ENCODE measurements around the gene PNMA6E.

Gene PNMA6E

DNA sequence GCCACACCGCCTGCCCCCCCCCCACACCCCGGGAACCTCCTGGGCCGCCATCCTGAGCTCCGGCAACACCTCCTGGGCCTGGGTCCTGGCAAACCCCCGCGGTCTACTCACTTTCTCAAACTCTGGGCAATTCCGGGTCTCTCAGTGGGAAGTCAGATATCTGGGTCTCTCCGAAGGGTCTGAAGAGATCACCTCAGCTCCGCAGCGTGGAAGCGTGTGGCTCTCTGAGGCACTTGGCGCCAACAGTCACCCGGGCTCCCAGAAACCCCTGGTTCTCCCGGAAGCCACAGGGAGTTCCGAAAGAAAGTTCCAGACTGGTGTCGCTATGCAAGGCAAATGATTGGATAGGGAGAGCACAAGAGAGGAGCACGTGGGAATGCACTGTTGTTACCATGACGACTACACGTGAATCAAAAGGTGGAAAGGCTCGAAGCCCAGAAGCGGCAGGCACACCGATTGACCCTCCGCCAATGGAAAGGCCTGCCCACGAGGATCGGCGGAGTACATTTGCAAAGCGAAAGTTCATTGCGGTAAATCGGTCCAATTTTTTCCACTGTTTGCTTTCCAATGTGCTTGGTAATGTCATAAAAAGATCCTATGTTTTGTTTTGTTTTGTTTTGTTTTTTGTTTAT, at the start of gene PNMA6E:
Gene PNMA6E, minus strand, starts transcription at position 218 of the 632 bp plus-strand sequence. CDS start 2,501 bp downstream, outside the sequence.
- no peak for DNase-seq (ENCODE audit: low read depth)

DNA sequence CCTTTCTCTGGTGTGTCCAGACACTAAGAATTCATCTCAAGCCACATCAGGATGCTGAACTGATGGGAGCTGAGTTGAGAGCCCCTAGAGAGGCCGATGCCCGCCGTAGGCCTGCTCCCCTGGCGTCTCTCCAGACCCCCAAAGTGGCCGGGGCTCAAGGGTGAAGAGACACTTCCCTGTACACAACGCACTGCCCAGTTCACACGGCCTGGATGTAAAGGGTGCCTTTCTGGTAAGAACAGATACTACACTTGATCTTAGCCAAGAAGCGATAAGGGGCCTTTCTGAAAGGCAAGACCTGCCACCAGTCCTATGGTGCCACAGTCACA, 49.8 kb upstream of the PNMA6E start:
- DNase-seq (ENCODE audit: low read depth) = no peak

DNA sequence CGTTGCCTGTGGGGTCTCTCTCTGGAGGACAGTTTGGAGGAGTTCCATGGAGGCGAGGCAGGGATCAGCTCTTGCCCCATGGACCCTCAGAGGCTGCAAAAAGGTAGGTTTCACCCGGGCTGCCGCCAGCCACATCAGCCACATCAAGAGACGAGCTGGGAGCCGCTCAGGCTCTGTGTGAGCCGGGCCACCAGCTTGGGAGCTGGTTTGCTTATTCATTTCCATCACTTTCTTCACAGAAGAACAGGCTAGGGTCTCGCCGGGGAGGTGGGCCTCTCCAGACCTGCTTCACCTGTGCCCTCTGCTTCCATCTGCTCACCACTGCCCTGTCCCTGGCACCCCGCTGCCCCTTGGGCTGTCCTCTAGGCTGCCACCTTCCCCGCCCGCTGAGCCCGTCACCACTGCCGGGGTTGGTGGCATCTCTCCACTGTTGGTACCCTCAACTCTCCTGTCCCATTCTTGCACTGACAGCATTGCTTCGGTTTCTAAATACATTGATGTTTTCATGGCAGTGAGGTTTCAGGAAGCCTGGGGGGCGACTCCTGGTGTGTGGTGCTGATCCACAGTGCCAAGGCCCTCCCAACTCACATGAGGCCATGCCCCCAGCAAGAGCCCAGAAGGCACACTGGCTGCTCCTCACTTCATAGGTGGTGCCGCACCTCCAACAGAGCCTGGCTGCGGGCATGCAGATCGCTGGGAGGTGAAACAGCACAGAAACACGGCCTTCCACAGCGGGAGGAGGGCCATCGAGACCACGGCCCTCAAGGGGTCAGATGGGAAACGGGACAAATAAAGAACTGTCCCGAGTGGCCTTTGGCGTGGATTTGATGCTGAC, 49.2 kb upstream of the PNMA6E start:
- DNase-seq (ENCODE audit: low read depth) = no peak

DNA sequence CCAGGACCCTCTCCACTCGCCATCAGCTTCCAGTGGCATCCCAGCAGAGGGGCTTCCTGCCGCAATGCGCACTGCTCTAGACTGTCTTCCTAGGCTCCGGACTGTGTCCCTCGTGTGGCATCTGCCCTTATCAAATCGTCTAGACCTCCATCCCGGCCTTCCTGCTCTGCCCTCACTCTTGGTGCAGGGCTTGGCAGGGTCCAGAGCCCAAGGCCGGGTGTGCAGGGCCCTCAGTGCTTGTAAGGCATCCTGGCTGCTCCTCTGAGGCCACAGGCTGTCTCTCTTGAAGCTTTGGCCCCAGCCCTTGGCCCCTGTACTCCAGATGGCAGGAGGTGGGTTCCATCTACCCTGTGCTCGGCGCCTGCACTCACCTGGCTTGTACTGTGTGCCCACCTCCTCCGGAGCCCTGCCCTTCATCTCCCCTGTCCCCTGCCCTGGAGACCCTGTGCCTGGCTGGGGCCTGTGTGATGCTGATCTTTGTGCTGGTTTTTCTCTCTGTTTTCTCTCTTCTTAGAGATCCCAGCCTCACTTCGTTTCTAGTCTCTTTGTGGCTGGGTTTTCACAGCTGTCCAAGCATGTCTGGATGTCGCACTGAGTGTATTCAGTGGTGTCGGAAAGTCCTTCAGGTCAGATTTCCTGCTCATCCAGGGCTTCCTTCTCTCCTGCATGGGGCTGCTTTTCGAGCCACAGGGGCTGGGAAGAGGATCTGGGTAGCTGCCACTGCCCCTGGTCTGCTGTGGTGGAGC, 48.4 kb upstream of the PNMA6E start:
- no peak for DNase-seq (ENCODE audit: low read depth)

DNA sequence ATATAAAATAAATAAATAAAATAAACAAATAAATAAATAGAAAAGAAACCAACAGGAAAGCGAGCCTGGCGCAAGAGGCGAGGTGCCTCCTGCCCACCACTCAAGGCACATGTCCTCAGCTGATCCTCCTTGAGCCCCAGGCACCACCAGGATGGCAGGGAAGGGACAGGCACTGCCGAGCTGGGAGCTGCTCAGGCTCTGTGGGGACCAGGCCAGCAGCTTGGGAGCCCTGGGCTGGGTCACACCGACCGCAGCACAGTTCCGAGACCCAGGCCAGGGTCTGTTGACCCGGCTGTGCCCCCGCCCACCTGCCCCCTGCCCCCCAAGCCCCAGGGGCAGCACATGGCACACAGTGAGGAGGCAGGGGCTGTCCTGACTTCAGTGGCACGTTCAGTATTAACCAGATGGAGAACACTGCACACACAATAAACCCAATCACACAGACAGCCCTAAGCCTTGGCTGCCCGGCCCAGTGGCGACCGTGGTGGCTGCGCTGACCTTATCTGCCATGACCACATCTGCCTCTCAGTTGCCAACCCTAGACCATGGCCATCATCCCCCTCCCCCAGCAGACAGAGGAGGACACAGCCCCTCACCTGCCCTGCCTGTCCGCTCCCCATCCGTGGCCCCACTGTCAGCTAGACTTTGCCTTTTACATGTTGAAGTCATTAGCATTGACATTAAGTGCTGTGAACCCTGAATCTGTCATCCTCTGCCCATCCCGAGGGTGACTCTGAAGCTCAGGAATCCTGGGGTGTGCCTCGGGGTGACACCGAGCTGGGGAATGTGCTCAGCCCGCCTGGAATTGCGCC, 47.6 kb upstream of the PNMA6E start:
- no peak for DNase-seq (ENCODE audit: low read depth)

DNA sequence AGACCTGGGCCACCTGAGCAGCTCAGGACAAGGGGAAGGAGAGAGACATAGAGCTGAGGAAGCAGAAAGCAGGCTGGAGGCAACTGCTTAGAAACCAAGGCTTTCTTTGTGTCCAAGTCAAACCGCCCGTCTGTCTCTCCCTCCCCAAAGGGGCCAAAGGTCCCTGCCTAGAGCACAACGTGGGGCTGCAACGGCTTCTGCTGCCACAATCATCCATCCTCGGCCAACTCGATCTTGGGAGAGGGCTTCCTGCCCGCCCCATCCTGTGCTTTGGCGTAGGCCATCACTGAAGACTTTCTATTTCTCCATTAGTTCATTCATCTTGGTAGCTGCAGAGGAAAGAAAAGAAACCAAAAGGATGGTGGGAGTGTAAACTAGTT, 46.4 kb upstream of the PNMA6E start:
- no peak for DNase-seq (ENCODE audit: low read depth)

DNA sequence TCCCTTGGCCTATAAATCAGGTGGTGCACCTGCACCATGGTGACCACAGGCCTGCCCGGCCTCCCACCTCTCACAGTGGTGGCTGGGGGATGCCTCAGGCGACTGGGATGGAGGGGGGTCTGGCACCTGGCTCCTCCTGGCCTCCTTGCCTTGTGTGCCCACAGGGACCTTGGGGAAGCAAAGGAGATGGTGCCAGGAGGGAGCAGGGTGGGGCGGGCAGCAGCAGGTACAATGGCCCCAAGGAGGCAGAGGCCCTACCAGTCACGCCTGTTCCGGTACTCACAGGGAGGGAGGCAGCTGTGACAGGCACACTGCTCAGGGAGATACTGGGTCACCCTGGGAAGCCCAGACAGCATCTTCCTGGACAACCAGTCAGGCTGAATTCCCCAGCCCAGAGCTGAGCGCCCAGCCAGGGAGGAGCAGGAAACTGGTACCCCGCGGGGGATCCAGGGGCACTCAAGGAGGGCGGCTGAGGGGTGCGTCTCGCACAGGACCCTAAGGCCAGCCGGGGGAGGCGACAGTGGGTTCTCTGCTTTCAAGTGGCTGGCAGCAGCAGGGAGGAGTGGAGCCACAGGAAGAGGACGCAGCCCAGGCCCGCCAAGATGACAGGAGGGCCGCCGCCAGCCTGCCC, 45.9 kb upstream of the PNMA6E start:
- no peak for DNase-seq (ENCODE audit: low read depth)

DNA sequence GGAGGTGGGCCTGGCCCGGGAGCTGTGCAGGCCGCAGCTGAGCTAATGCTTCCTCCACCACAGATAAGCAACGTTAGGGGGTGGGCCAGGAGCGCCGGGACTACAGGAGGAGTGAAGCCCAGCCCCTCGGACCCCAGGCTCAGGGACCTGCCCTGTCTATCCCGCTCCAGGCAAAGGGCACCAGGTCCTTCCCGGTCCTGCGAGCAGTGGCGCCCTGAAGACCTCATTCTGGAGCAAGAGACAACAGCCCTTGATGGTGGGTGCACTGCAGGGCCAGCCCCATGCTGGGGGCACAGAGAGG, 45.4 kb upstream of the PNMA6E start:
- DNase-seq (ENCODE audit: low read depth) = no peak

DNA sequence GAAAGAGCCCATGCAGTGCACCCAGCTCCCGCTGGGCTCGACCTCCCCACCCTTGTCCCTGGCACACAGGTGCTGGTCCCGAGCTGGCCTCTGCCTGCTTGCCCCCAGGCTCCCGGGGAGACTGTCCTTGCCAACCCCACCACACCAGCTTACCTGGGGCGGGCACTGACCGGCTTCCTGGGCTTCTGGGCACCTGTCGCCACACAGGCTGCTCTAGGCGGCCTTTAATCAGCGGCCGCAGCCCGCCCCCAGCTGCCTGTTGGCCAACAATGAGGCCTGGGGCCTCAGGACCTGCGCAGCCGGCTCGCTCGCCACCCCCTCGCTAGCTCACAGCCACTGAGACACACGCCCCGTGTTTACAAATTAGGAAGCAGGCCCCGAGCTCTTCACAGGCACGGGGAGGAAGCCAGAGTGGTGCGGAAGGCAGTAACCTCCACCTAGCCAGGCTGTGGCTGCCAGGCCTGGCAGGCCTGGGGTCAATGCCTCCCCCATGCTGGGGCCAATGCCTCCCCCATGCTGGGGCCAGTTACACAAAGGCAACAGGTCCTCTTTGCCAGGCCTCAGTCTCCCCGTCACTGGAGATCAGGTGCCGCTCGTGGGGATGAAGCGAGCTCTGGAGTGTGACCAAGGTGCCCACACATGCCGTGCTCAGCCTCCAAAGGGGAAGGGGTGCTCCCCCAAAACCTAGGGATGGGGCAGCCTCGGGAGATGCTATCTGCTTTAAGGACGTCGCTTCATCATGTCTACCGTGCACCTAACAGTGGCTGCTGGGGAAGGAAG, 44.9 kb upstream of the PNMA6E start, which contains the start of gene TREX2:
Gene TREX2, minus strand, starts transcription at position 201 of the 780 bp plus-strand sequence. CDS start 626 bp downstream, outside the sequence.
- DNase-seq (ENCODE audit: low read depth) = no peak

DNA sequence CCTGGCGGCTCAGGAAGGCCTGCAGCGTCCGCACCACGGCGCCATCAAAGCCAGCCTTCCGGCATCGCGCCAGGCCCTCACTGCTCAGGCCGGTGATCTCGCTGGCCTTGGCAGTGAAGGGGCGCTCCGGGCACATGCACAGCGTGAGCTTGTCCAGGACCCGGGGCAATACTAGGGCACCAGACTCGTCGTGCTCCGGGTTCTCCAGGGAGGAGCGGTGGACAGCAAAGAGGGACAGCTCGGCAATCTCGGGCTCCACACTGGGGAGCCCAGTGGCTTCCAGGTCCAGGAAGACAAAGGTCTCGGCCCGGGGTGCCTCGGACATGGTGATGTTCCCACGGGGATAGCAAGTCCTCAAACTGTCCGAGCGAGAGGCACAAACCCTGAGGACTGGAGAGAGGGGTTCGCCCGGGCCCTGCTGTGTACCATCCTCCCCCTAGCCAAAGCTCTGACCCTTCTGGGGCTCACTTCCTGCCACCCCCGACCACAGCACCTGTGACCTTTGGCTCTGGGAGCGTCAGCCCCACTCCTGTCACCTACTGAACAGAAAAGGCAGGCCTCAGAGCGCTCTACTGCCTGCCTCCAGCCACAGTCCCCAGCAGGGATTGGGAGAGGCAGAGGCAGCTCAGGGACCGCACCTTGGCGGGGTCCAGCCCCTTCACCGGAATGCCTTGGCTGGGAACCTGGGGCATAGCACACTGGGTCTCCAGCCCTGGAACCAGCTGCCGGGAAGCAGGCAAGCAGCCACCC, 44.1 kb upstream of the PNMA6E start:
- DNase-seq (ENCODE audit: low read depth) = no peak

DNA sequence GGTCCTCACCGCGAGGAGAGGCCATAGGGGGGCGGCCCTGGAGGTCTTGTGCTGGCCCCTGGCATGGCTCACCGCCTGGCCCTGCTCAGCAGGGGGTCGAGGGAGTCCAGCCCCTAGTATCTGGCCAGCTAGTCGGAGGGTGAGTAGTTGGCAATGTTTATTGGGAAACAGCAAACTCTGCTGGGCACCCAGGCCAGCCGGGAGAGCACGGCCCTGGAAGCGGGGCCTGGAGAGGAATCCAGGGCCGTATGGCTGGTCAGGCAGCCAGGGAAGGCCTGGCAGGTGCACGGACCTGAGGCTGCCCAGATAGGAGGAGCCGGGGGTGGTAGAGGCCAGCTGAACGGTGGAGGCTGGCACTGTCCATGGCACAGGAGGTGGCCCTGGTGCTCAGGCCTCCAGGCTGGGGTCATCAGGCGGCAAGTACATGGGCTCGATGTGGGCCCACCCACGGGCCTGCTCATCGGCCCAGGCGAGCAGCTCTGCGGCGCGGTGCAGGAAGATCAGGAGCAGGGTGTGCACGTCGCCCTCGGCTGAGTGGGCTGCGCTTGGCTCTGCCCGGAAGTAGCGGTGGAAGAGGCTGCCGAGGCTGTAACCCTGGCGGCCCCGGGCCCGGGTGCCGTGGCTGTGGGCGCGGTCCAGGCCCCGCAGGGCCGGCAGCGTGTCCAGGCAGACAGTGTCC, 43.3 kb upstream of the PNMA6E start:
- no peak for DNase-seq (ENCODE audit: low read depth)

DNA sequence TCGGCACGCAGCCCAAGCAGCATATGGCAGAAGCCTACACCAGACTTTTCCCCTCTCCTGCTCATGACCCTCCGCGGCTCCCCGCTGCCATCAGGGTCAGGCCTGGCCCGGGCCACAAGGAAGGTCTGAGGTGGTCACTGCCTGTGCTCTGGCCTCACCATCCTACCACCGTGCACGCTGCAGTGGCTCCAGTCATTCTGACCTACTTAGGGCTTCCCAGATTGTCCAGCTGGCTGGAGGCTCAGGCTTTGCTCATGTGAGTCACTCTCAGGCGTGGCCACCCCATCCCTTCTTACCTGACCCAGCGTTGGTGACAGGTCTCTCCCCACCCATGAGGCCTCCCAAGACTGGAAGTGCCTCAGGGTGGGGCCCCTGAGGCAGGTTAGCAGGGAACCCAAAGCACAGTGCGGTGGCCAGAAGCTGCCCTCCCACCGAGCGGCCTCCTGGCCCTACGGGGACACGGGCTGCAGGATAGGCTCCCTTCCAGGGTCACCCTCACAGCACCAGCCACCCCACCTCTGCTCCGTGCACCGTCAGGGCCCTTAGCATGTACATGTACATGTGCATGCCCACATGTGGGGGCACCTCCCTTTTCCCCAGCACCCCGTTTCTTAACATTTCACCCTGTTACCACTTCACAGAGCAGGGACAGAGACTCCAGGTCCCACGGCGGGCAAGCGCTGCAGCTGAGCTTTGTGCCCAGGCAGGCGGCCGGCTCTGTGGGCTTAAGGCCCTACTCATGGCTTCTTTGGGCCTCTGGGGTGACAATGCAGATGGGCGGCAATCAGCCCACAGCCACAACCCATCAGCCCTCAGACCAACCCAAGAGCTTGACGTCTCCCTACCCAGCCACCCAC, 42.6 kb upstream of the PNMA6E start:
- DNase-seq (ENCODE audit: low read depth) = no peak

DNA sequence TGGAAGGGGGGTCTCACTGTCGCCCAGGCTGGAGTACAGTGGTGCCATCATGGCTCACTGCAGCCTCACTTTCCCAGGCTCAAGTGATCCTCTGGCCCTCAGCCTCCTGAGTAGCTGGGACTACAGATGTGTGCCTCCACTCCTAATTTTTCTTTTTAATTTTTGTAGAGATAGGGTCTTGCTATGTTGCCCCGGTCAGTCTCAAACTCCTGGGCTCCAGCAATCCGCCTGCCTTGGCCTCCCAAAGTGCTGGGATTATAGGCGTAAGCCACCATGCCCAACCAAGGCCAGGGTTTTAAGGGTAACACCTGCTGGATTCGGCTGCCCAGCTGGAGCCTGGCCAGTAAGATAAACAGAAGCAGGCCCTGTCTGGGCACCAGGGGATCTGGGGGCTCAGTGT, 41.3 kb upstream of the PNMA6E start:
- no peak for DNase-seq (ENCODE audit: low read depth)

DNA sequence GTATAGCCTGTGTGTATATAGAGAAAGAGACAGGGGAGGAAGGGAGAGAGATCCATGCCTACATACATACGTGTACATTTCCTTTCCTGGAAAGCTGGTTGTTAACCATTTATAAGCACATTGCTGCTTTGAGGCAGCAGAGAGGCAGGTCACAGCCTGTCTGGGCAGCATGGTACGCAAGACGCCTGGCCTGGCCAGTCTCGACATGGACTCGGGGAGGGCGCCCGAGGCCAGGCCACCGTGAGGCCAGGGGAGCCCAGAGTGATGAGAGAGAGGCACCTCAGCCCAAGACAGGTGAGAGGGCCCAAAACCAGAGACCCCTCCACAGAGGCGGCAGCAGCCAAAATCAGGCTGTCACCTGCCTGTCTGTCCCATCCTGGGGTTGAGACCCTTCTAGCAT, 40.8 kb upstream of the PNMA6E start:
- no peak for DNase-seq (ENCODE audit: low read depth)

DNA sequence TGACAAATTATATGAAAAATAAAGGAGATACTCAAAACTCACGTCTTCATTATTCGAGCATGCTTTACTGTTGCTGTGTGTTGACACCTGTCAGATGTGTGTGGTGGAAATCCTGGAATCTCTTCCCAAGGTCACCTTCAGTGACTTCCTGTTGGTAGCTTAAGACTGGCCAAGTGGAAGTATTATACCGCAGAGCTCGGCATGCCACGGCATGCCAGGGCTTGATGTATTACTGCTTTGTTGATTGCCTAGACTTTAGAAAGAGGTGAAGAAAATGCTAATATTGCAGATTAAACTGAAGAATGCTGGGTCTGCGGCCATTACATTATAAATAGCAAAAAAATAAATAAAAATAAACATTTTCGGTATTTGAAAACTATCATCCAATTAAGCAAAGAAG, 40.1 kb upstream of the PNMA6E start:
- no peak for DNase-seq (ENCODE audit: low read depth)

DNA sequence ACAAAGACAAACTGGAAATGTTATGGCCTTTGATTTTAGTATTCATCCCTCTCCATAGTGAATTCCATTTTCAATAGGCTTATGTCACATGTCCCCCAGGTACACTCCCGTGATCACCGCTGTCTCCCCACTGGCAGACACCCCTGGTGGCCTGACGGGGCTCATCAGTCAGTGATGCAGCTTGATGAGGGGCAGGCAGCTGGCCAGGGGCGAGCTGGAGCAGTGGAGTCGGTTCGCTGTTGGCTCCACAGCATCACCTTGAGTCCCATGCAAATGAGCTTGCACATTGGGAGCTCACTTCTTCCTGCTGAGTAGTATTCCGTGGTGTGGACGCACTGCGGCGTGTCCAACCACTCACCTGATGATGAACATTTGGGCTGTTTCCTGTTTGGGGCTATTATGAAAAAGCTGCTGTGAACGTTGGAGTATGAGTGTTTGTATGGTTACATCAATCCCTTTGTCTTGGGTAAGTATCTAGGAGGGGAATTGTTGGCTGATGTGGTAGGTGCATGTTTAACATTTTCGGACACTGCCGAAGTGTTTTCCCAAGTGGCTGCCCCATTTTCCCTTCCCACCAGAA, 39.5 kb upstream of the PNMA6E start:
- no peak for DNase-seq (ENCODE audit: low read depth)

DNA sequence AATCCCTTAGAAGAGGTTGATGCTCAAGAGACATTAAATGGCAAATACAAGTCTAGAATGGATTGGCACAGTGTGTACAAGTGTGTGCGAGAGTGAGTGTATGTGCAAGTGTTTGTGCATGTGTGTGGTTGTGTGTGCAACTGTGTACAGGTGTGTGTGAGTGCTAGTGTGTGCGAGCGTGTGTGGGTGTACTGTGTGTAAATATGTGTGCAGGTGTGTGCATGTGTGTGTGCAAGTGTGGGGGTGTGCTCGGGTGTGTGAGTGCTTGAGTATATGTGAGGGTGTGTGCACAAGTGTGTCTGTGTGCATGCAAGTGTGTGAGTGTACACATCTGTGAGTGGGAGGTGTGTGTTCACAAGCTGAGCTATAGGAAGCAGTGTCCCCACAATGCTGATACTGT, 38.8 kb upstream of the PNMA6E start:
- no peak for DNase-seq (ENCODE audit: low read depth)

DNA sequence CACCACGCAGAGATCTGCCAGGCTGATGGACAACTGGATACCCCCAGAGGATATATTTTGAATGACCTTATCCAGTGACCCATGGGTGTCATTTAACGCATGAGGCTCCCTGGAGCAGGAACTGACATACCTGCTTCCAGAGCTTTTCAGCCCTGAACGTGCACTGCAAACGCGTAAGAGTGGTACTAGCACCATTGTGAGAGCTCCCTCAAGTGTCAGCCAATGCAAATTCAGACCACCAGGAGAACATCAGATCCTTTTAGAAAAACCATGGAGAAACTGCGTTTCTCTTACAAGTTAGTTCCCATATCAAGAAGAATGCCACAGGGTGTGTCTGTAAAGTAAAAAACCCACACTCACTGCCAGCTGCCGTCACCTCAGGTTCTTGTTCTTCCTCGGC, 37.4 kb upstream of the PNMA6E start:
- no peak for DNase-seq (ENCODE audit: low read depth)

Data from stimulated activated CD8-positive, alpha-beta memory T cell treated with anti-CD3 and anti-CD28 coated beads, Interleukin-15, amount 100 ng/mL, for 24 hours (primary cell).